Measurements from ENCODE around the gene CCDC92B.
"Not testable (repeated sequence)": the region's sequence is repeated elsewhere in the genome, so short reads cannot be mapped to it uniquely, and the experiment has no call there.

Gene CCDC92B

GRCh38 chr17:2689411-2690164 lies 59.9 kb downstream of the CCDC92B start:
- DNase-seq (ENCODE audit: low spot score) = peak; percentile 9

DNA sequence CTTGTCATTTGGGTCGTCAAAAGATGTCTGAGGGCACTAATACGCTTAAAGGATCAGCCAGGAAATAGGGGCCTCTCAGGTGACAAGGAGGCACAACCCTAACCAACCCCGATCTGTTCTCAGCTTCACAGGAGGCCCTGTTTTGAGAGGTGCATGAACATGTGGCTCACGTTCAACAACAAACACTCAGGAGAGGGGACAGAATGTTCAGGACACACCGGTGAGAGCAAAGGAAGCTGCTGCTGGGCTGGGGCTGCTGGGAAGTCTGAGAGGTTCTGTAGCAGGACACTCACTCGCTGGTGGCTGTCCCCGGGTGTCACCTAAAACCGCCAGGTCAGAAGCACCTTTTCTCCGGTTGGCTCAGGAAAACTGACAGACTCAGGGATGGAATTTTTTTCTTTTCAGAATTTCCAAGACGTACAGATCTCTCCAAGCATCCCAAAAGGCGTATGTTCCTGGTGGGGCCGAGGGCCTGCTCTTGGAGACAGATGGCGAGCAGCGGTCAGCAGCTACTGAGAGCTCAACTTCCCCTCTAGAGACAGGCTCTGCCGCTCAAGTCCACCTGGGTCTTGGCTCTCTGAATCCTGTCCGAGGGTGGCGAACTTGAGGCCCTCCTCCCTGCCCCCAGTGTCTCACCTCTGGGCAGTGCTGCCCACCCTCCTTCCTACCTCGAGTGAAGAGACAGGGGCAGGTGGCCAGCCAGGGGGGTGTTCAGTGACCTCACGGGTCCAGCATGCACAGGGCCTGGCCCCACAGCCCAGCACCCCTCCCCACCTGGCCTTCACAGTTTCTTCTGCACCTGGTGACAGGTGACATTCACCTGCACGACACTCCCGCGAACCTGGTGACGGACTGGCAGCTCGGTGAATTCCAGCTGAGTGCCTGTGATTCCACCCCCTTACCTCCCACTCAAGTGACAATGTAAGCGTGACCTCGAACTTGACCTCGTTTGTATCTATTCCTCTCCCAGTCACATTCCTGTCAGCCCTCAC lies 60.8 kb downstream of the CCDC92B start:
- no peak for DNase-seq (ENCODE audit: low spot score)

DNA sequence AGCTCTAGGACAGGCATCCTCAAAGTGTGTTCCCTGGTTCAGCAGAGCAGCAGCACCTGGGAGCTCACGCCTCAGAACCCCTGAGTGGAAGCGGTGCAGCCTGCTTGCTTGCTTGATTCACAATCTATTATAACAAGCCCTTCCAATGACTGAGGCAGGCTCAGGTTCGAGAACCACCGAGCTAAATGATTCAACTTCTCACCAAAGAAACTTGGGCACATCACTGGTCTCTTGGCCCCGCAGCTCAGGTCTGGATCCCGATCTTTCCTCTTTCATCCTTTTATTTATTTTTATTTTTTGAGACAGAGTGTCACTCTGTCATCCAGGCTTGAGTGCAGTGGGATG lies 62.4 kb downstream of the CCDC92B start:
- DNase-seq (ENCODE audit: low spot score) = no peak

- DNase-seq (ENCODE audit: low spot score) = no peak
Measured at GRCh38 chr17:2685696-2686095, 63.8 kb downstream of the CCDC92B start.

- no peak for DNase-seq (ENCODE audit: low spot score)
Measured at GRCh38 chr17:2684549-2684948, 64.9 kb downstream of the CCDC92B start.

- DNase-seq (ENCODE audit: low spot score) = peak; percentile 24
Measured at GRCh38 chr17:2683912-2684311, 65.5 kb downstream of the CCDC92B start.

DNA sequence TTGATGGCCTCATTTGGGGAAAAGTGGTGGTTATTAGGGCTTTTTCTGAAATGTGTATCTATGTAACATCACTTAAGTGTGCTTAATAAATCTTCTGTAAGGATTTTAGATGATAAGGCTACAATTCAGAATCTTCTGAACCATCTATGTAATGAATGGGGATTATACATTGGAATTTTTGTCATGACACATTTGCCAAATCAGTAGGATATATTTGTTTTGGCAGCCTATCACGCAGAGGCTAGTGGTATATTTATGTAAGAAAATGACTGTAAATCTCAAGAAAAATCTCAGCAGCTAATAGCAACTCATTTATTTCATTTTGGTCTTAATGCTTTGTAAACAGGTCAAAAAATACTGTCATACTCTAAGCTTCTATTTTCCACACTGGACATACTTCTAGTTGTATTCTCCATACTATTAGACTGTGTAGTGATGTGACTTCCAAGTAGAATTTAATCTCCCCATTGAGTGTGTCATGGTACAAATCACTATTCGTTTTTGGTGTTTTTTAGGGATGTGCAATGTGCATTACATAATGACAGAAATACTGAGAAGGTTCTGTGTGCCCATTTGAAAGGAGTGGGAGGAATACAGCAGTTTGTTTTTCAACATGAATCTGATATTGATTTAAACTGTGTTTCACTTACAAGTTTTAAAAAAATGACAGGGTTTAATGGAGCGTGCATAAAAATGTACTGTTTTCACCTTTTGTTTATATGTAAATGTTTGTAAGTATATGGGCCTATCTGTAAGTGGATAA lies 67.1 kb downstream of the CCDC92B start:
- no peak for DNase-seq (ENCODE audit: low spot score)

DNA sequence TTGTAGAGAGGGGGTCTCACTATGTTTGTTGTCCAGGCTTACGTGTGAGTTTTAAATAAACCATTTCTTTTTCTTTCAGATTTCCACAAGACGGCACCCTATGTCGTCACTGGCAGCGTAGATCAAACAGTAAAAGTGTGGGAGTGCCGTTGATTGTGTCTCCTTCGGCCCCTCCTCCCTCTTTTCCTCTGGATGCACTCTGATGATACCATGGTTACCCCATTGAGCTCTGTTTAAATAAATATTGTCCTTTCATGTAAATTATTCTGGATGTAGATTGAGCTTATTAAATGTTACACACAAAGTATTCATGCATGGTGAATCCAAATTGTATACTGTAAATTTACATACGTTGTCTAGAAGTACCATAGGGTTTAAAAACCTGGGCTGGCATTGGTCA lies 67.8 kb downstream of the CCDC92B start:
- no peak for DNase-seq (ENCODE audit: low spot score)

GRCh38 chr17:2680961-2681360 lies 68.5 kb downstream of the CCDC92B start:
- DNase-seq (ENCODE audit: low spot score) = no peak

- not testable (repeated sequence) for DNase-seq (ENCODE audit: low spot score)
Measured at GRCh38 chr17:2679247-2679646, 70.2 kb downstream of the CCDC92B start.

Data from AG08396 (cell line).